GM19023 (cell line): ENCODE data around the gene TMEM54.
"Not testable (repeated sequence)": the region's sequence is repeated elsewhere in the genome, so short reads cannot be mapped to it uniquely, and the experiment has no call there.

Experiments used
- ATAC-seq: cut with Tn5 transposase; IDR thresholded peaks from one replicate; pipeline ENCODE4 v1.9.1; 2021; ENCODE audit warnings: mild to moderate bottlenecking, moderate library complexity; ENCODE audit not compliant: unreplicated experiment

Gene TMEM54

DNA sequence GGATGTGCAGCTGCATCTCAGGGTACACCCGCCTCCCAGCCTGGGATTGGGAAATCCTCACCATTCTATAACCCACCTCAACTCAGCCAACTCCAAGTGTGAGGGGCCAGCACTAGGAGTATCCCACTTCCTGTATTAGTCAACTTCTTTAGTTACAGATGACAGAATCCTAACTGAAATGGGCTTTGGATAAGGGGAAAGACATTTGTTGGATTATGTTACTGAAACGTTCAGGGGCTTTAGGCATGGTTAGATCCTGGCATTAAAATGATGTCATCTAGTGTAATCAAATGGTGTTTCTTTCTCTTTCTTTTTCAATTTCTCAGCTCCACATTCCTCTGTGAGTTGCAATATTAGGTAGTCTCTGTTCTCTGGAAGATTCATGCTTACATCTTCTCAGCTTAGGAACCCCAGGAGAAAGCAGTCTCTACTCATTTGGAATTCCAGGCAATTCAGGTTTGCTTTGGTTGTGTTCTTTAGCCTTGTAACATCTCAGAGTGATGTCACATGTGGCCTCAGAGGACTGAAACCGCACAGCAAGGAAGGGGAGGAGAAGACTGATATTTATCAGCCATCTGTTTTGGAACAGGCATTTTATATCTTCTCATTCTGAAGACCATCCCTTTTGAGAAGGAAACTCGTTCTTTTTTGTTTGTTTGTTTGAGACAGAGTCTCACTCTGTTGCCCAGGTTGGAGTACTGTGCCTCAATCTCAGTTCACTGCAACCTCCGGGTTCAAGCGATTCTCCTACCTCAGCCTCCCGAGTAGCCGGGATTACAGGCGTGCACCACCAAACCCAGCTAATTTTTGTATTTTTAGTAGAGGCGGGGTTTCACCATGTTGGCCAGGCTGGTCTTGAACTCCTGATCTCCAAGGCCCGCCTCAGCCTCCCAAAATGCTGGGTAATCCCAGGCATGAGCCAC lies 18.9 kb upstream of the TMEM54 start:
- ATAC-seq: no peak

DNA sequence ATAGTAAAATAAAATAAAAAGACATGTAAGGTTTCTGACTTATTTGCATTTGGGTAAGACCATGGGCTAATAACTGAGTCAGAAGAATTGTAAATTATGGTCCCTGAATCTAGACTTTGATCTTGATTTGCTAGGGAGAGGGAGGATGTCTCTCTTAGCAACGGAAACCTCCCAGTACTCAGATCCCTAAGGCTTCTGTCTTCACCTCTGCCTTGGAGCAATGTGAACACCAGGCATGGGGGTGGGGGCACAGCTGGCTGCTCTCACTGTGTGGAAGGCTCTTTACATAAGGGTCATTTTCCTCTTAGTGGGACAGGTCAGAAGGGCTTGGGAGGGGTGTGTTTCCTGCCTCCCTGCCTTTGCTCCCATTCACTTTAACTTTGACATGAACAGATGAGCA lies 17.0 kb upstream of the TMEM54 start:
- ATAC-seq: no peak

DNA sequence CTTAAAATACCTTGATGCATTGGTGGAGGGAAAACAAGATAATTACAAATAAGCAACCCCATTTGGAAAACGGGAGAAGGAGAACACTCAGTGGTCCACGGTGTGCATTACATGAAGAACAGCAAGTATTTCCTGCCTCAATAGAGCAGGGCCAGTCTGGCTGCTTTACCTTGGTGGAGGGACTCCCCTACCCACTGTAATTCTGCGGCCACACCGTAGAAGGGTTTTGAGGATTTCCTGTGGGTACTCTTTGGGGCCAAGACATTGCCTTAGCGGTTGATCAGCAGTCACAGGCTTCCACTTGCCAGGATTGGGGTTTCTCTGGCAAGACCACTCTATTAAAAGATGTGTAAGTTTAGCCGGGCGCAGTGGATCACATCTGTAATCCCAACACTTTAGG lies 16.3 kb upstream of the TMEM54 start:
- ATAC-seq: no peak

DNA sequence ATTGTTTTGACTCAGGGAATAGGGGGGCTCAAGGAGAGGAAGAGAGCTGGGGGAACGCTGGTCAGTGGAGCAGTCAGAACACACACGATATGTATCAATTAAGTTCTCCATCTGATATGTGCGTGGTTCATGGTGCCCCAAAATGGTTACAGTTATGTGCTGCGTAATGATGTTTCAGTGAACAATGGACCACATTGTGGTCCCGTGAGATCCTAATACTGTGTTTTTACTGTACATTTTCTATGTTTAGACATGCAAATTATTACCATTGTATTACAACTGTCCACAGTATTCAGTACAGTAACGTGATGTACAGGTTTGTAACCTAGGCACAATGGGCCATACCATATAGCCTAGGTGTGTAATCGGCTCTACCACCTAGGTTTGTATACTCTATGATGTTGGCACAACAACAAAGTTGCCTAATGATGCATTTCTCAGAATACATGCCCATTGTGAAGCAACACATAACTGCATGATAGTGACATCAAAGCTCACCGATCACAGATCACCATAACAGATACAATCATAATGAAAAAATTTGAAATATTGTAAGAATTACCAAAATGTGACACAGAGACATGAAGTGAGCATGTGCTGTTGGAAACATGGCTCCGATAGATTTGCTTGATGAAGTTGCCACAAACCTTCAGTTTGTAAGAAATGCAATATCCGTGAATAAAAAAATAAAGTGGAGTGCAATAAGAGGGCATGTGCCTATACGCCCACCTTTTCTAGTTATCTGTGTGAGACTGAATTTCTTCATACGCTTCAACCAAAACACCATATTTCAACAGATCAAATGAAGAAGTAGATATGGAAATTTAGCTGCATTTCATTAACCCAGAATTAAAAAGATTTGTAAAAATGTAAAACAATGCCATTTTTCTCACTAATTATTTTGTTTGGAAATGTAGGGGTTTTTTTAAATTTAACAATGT lies 14.8 kb upstream of the TMEM54 start:
- ATAC-seq: no peak

DNA sequence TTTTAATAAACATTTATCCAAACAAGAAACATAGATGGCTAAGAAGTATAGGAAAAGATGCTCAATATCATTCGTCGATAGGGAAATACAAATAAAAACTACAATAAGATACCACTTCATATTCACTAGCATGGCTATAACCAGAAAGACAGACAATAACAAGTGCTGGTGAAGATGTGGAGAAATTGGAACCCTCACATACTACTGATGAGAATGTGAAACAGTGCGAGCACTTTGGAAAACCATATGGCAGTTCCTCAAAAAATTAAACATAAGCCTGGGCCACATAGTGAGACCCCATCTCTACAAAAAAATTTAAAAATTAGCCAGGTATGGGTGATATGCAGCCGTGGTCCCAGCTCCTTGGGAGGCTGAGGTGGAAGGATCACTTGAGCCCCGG lies 9.1 kb upstream of the TMEM54 start:
- ATAC-seq: no peak

DNA sequence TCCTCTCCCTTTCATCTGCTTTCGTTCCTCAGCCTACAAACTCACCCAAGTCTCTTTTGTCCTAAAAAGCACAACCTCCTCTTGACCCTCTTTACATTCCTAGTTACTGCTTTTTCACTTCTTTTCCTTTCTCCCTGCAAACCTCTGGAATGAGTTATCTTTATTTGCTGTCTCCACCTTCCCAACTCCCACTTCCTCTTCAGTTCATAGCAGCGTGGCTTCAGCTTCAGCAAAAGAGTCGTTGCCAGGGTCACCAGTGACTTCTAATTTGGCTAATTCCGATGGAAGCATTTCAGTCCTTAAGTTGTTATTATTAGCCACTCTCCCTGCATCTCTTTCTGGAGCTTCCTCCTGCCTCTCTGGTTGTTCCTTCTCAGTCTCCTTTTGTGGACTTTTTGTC lies 6.2 kb upstream of the TMEM54 start:
- no peak for ATAC-seq

DNA sequence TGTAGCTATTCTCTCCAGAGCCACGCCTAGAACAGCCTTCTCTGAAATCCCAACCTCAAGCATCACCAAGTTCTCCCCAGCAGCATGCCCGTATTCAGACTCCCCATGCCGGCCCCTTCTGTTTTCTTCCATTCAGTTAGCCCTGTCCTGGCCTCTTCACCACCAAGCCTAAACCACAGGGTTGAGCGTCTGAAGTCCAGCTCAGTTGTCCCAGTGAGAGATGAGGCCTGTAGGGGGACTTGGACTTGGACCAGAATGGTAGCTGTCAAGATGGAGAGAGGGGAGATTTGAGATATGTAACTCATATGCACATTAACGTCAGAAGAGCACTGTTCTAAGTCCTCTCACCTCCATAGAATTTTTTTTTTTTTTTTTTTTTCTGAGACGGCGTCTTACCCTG lies 5.5 kb upstream of the TMEM54 start:
- no peak for ATAC-seq

DNA sequence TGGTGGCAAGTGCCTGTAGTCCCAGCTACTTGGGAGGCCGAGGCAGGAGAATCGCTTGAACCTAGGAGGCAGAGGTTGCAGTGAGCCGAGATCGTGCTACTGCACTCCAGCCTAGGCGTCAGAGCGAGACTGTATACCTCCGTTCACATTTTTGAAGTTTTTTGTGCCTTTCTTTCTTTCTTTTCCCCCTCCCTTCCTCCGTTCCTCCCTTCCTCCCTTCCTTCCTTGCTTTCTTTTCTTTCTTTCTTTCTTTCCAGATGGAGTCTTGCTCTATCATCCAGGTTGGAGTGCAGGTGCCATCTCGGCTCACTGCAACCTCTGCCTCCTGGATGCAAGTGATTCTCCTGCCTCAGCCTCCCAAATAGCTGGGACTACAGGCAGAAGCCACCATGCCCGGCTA lies 4.4 kb upstream of the TMEM54 start:
- ATAC-seq: not testable (repeated sequence)

DNA sequence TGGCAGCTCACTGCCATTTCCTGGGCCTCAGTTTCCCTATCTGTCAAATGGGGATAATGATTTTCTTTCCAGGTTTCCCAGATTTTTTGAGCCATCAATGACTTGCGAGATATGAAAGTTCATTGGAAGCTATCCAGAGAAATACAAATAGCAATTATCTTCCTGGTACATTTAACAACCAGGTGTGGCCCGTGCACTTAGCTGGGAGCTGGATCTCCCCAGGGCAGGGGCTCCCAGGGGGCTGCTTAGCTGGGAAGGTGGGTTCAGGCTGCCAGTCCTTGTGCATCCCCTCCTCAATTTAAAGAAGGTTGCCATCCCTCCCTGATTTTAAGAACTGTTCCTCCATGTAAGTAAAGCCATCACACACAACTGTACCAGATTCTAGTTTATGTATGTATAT lies 3.6 kb upstream of the TMEM54 start:
- no peak for ATAC-seq

DNA sequence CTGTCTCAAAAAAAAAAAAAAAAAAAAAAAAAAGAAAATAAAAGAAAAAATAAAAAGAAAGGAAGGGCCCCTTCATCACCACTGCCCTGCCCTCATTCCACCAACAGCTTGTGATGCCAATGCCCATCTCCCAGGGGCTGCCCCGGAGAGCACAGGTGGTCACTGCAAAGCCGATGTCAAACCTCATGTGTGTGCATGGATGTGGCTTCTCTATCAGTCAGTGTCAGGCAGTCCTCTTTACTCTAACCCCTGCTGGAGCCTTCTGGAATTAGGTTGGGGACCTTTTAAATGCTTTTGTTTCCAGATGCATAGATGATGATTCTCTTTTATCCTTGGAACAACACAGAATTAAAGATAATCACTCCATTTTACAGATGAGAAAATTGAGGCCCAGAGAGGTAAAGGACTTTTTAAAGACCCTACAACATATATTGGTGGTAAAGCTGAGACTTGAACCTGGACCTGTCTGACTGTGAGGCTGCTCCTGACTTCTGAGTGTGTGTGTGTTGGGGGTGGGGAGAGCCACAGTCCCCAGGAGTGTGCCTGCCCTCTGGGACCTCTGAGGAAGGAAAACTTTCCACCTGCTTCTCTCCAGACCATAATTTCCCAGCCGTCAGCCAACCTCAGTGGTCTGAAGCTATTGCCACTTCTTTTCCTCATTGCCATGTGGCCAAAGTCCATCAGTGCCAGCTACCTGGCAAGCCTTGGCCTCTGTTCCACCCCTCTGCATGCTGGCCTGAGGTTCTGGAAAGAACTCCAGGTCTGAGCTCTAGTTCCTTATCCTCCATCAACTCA lies 3.0 kb upstream of the TMEM54 start:
- ATAC-seq: no peak

DNA sequence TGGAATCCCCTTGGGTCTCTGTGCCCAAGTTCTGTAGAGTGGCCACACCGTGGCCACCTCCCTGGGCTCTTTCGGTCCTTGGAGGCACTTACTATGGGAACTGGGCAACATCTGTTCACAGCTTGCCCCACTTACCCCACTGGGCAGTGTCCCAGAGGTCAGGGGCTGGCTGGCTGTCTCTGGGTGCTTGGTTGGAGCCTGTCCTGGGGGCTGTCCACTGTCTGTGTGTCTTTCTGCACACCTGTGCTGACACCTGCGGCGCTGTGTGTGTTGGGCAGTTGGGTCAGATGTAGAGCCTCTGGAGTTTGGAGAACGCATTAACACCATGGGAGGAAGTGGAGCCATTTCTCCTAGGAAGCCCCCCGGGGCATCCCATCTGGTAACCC lies 1.3 kb upstream of the TMEM54 start:
- ATAC-seq: no peak

DNA sequence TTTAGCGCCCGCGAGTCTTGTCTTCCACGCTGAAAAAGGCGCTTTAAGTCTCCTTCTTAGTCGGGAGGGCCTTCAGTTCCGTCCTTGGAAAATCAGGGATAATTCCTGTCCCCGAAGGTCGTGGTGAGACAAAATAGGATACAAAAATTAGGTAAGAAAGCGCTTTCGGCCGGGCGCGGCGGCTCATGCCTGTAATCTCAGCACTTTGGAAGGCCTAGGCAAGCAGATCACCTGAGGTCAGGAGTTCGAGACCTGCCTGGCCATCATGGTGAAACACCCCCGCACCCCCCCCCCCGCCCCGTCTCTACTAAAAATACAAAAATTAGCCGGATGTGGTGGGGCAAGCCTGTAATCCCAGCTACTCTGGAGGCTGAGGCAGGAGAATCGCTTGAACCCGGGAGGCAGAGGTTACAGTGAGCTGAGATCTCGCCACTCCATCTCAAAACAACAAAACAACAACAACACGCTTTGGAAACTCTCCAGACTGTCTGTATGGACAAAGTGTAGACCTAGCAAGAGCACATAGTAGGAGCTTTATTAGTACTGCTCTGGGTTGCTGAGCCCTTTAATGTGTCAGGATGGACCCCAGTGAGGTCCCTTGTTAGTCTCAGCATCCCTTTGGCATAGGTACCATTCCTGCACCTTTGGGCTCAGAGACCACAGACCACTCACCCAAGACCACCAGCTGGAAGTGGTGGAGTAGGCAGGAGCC lies 790 bp upstream of the TMEM54 start:
- no peak for ATAC-seq

DNA sequence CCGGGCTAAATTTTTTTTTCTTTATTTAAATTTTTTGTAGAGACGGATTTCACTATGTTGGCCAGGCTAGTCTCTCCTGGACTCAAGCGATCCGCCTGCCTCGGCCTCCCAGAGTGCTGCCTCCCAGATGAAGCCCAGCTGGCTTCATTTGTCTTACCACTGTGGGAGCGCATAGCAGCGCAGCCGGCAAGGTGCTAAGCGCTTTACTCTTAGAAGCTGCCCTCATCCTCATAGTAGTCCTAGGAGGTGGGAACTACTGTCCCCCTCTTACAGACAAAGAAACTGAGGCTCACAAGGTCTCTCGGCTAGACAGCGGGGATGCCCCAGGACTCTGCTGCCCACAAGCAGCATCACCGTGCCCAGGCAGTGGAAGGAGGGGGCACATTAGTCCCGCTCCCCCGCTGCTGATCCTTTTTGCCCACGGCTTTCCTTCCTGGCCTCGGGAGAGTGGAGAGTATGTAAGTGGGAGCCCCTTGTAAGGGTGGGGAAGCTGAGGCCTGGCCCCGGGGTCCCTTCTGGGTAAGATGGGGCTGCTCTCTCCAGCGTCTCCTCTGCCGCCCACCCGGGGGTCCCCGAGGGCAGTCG lies 726 bp downstream of the TMEM54 start:
- no peak for ATAC-seq

DNA sequence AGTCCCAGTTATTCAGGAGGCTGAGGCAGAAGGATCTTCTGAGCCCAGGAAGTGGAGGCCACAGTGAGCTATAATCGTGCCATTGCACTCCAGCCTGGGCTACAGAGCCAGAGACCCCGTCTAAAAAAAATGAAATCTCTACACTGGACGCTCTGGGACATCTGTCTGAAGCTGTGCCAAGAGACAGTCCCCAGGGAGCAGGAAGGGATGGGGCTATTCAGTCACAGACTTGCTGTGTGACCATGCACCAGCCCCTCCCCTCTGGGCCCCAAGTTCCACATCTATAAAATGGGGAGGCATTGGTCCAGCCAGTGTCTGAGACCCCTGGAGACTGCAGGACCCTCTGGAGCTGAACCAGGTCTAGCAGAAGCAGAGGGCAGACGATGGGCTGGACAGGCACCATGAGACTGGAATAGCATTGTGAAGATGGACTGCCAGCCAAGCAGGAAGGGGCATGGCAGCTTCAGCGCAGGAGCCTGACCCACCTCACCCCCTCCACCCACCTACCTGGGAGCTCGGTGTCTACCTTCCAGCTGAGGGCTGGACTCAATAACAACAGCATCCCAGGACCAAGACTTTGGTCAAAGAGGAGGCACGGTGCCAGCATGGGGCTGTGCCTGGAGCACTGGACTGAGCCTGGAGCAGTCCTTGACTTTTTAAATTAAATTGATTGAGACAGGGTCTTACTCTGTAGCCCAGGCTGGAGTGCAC lies 1.4 kb downstream of the TMEM54 start:
- ATAC-seq: no peak

DNA sequence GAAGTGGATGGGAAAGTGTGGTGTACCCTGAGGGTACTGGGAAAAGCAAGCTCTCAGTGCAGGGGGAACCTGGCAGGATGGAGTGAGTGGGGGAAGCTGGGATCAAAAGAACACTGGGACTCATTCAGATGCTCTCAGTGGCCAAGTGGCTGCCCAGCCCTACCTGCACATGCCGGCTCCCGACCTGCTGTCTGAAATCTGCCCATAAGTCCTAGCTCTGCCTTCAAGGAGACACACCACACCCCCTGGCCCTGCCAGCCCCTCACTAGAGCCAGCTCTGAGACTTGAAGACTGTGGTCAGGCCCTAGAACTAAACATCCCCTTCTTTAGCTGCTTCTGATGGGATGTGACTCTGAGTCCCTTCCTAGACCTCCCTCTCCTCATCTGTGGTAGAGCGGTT lies 2.2 kb downstream of the TMEM54 start:
- ATAC-seq: no peak

DNA sequence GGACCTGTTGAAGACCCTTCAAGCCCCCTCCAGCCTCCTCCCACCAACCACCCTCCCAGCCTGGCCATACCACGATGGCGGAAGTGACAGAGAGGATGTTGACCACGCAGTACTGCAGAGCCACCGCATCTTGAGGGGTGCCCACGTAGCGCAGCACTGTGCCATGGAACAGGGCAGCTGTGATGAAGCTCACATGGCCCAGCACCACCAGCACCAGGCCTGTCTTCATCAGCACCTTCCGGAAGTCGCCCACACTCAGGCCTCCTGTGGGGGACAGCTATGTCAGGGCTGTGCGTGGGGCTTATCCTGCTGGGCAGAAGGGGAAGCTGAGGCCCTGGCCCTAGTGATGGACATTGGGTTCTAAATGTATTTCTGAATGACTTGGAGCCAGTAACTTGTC lies 3.1 kb downstream of the TMEM54 start:
- ATAC-seq: no peak

DNA sequence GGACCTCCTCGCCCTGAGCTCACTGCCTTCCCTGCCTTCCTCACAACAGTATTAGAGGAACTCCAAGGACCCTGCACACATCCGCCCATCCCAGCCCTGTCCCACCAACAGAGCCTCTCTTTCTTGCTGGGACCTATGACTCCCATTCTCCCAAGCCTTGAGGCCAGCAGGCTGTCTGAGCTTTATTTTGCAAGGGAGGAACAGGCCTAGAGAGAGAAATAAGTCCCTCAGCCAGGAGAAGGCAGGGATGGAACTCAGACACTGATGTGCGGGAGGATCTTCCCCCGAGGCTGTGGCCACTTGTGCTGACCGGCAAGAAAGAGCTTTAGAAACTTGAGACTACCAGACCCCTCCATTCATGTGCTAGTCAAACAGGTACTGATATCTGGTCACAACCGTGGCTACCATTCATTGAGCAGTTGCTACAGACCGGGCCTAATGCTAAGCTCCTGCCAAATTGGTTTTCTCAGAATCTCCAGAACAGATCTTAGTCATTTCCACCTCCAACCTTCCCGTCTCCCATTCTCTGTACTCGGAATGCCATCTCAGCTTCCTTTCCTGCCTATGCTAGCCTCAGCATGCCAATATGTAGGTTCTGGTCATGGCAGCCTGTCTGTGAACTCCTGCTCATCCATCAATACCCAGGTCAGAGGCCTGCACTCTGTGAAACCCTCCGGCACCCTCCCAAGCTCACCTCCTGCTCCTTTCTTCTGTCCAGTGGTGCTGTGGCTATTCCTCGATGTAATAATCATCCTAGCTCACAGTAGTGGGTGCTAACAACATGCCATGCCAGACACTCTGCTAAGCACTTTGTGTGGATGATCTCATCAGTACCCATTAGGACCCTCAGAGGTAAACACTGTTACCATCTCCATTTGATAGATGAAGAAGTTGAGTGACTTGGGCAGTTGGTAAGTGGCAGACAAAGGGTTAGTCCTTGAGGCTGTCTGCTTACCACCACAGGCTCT lies 3.8 kb downstream of the TMEM54 start:
- no peak for ATAC-seq

DNA sequence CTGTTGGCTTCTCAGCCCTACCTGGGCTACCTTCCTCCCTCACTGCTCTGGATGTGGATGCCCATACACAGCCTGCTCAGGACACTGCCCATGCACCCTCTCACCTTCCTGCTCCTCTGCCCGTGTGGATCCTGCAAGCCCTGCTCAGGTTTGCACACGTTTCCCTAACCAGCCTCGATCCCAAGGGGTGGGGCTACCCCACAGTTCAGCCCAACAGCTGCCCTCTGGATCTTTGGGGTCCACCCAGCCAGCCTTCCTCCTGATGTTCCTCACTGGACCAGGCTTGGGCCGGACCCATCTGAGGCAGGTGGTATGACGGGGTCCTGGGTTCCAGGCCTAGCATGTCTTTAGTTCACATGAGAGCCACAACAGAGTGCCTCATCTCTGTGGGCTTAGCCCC lies 4.7 kb downstream of the TMEM54 start:
- ATAC-seq: no peak
